ENCODE results near the gene PLPP7. TPM values are rescaled to one million over a fixed set of nuclear protein-coding genes. Genes with fewer than 3 reads are reported as not detected.
A peak's percentile ranks its signal among the peaks of the same experiment; 100 is the strongest.

PLPP7 gene
- total RNA-seq, 1 donor = 16.3 TPM

- Histone ChIP-seq H3K4me1 (ENCODE audit: insufficient read depth, low read length) (no peaks in the 10 kb centered on the region), H2AFZ (ENCODE audit: low read length) (no peak overlapping the region), H3K9me3 (ENCODE audit: low read depth, low read length) (no peaks in the 10 kb centered on the region), H3K4me3 (ENCODE audit: insufficient read depth, low read length) (no peak overlapping the region), H4K20me1 (ENCODE audit: insufficient read depth, low read length) (no peaks in the 10 kb centered on the region), H3K79me2 (ENCODE audit: insufficient read depth, low read length) (no peaks in the 10 kb centered on the region), H3K27ac (ENCODE audit: low read depth, low read length) (no peak overlapping the region), H3K4me2 (ENCODE audit: insufficient read depth, low read length) (no peak overlapping the region), H3K27me3 (ENCODE audit: insufficient read depth, low read length) (peaks cover 29% of the 10 kb centered on the region), H3K36me3 (ENCODE audit: insufficient read depth, low read length) (no peaks in the 10 kb centered on the region)
- DNase-seq (ENCODE audit: insufficient read length, low spot score, missing footprints) = peak; percentile 70
- no peak for TF ChIP-seq CTCF (IDR thresholded peaks at IDR 0.05; ENCODE audit: extremely low read depth, low read depth, low read length)
These were observed 10.2 kb upstream of the PLPP7 start for GRCh38 chr9:131279196-131279862.

GRCh38 chr9:131279863-131280570 is 9.5 kb upstream of the PLPP7 start:
- no peaks in the 10 kb centered on the region for H3K4me1 ChIP-seq (ENCODE audit: insufficient read depth, low read length)
- H3K79me2 ChIP-seq (ENCODE audit: insufficient read depth, low read length) = no peaks in the 10 kb centered on the region
- no peak overlapping the region for H2AFZ ChIP-seq (ENCODE audit: low read length)
- H3K4me3 ChIP-seq (ENCODE audit: insufficient read depth, low read length) = no peak overlapping the region
- no peaks in the 10 kb centered on the region for H3K36me3 ChIP-seq (ENCODE audit: insufficient read depth, low read length)
- no peaks in the 10 kb centered on the region for H4K20me1 ChIP-seq (ENCODE audit: insufficient read depth, low read length)
- peaks cover 29% of the 10 kb centered on the region for H3K27me3 ChIP-seq (ENCODE audit: insufficient read depth, low read length)
- TF ChIP-seq CTCF (IDR thresholded peaks at IDR 0.05; ENCODE audit: extremely low read depth, low read depth, low read length) = no peak
- no peak overlapping the region for H3K4me2 ChIP-seq (ENCODE audit: insufficient read depth, low read length)
- peak; percentile 83 for DNase-seq (ENCODE audit: insufficient read length, low spot score, missing footprints)
- no peaks in the 10 kb centered on the region for H3K9me3 ChIP-seq (ENCODE audit: low read depth, low read length)
- H3K27ac ChIP-seq (ENCODE audit: low read depth, low read length) = no peak overlapping the region

- TF ChIP-seq CTCF (IDR thresholded peaks at IDR 0.05; ENCODE audit: extremely low read depth, low read depth, low read length) = no peak
- Histone ChIP-seq H3K36me3 (ENCODE audit: insufficient read depth, low read length) (no peaks in the 10 kb centered on the region), H3K9me3 (ENCODE audit: low read depth, low read length) (no peaks in the 10 kb centered on the region), H2AFZ (ENCODE audit: low read length) (no peak overlapping the region), H3K27me3 (ENCODE audit: insufficient read depth, low read length) (peaks cover 29% of the 10 kb centered on the region), H3K4me1 (ENCODE audit: insufficient read depth, low read length) (no peaks in the 10 kb centered on the region), H3K79me2 (ENCODE audit: insufficient read depth, low read length) (no peaks in the 10 kb centered on the region), H3K4me3 (ENCODE audit: insufficient read depth, low read length) (no peak overlapping the region), H3K27ac (ENCODE audit: low read depth, low read length) (no peak overlapping the region), H4K20me1 (ENCODE audit: insufficient read depth, low read length) (no peaks in the 10 kb centered on the region), H3K4me2 (ENCODE audit: insufficient read depth, low read length) (no peak overlapping the region)
- DNase-seq (ENCODE audit: insufficient read length, low spot score, missing footprints) = peak; percentile 71
These were observed 8.9 kb upstream of the PLPP7 start for GRCh38 chr9:131280660-131281059.
